HepG2 (cell line): Measurements from ENCODE around the gene P2RY12. TPM values are rescaled to one million over a fixed set of nuclear protein-coding genes. Genes with fewer than 3 reads are reported as not detected.

Experiments used
- ATAC-seq: fragments of 200-7000 bp; cut with Tn5 transposase; 3 replicates; pipeline ENCODE4 v1.9.1; 2020; ENCODE audit warnings: mild to moderate bottlenecking, moderate library complexity
- BruUV-seq: library from RNA; stranded (reverse); fragments of 400-500 nt; replicated peaks from 2 replicates; lab custom pipeline; 2021; lab: Mats Ljungman, UMichigan
- CTCF ChIA-PET: fragments of 300-600 bp; formaldehyde crosslinking; extraction: SDS; loops from one replicate; lab custom pipeline; 2021; ENCODE audit warnings: low total read pairs, inconsistent platforms, low intra/inter-chr PET ratio; lab: Yijun Ruan, JAX
- POLR2A ChIA-PET: fragments of 350-600 bp; sonication (Branson Sonifier 250); formaldehyde crosslinking; loops from one replicate; lab custom pipeline; 2020; ENCODE audit warnings: antibody characterized with exemption, inconsistent platforms; lab: Yijun Ruan, JAX
- DNase-seq: peaks from one replicate; pipeline ENCODE4 v3.0.0-alpha.2; 2015; ENCODE audit warnings: low spot score
- FAIRE-seq: peaks from 3 replicates; lab custom pipeline; 2011; peaks lifted over from hg19 to GRCh38; lab: Jason Lieb, UNC
- H2AFZ ChIP-seq: one replicate; pipeline ENCODE4 v1.6.1; 2011; ENCODE audit warnings: low read length, inconsistent platforms
- H3K27ac ChIP-seq: fragments of 300-600 bp; 3 replicates; pipeline ENCODE4 v1.8.0; 2011; ENCODE audit warnings: mixed run types, mild to moderate bottlenecking, mixed read lengths, low read length, inconsistent platforms; ENCODE audit not compliant: insufficient read depth; ENCODE audit errors: extremely low read length
- H3K27me3 ChIP-seq, 2 experiments: fragments of 200-600 bp in 1 of 2; 2 replicates in 1 of 2; 3 replicates in 1 of 2; pipeline versions ENCODE4 v1.6.0 to v1.8.0; 2011; ENCODE audit warnings: low read length in 2 of 2, mild to moderate bottlenecking in 2 of 2, moderate library complexity in 2 of 2, inconsistent platforms in 1 of 2; ENCODE audit not compliant: insufficient read depth in 2 of 2, control insufficient read depth in 1 of 2
- H3K36me3 ChIP-seq, 2 experiments: fragments of 200-600 bp in 1 of 2; replicated peaks in 1 of 2; 2 replicates in 1 of 2; 3 replicates in 1 of 2; pipeline versions ENCODE4 v1.5.1 to v1.8.0; 2011; ENCODE audit warnings: low read length in 2 of 2, inconsistent platforms in 1 of 2; ENCODE audit not compliant: insufficient read depth in 2 of 2, control insufficient read depth in 1 of 2
- H3K4me1 ChIP-seq: 2 replicates; pipeline ENCODE4 v1.5.1; 2012; ENCODE audit warnings: low read length, inconsistent platforms; ENCODE audit not compliant: insufficient read depth
- H3K4me2 ChIP-seq: 2 replicates; pipeline ENCODE4 v1.6.0; 2011; ENCODE audit warnings: low read depth, low read length, inconsistent platforms
- H3K4me3 ChIP-seq, 3 experiments: fragments of 200-600 bp in 1 of 3; sonication (generic), shearing (Covaris generic) in 1 of 3; replicated peaks in 1 of 3; 2 replicates each; pipeline ENCODE4 v1.5.1; 2011 to 2016; ENCODE audit warnings: low read length in 3 of 3, inconsistent platforms in 2 of 3, low read depth in 2 of 3, mild to moderate bottlenecking in 2 of 3, control low read depth in 1 of 3, mixed read lengths in 1 of 3; ENCODE audit not compliant: insufficient read depth in 1 of 3
- H3K79me2 ChIP-seq: one replicate; pipeline ENCODE4 v1.6.1; 2011; ENCODE audit warnings: low read length, inconsistent platforms; ENCODE audit not compliant: insufficient read depth
- H3K9ac ChIP-seq: 2 replicates; pipeline ENCODE4 v1.6.0; 2011; ENCODE audit warnings: mild to moderate bottlenecking, low read depth, low read length, inconsistent platforms; ENCODE audit not compliant: insufficient read depth
- H3K9me3 ChIP-seq: 2 replicates; pipeline ENCODE4 v1.5.1; 2012; ENCODE audit warnings: mild to moderate bottlenecking, low read length
- H4K20me1 ChIP-seq: 2 replicates; pipeline ENCODE4 v1.6.0; 2011; ENCODE audit warnings: inconsistent platforms, mild to moderate bottlenecking, low read length, moderate library complexity; ENCODE audit not compliant: insufficient read depth
- ATF3 ChIP-seq: sonication (generic); formaldehyde crosslinking; IDR thresholded peaks from 2 replicates; pipeline ENCODE4 v1.4.0; 2020; ENCODE audit warnings: missing genetic modification reagents
- ELF1 ChIP-seq: sonication (generic); formaldehyde crosslinking; IDR thresholded peaks from 2 replicates; pipeline ENCODE4 v1.4.0; 2020; ENCODE audit warnings: missing genetic modification reagents
- IKZF5 ChIP-seq: IDR thresholded peaks from 2 replicates; pipeline ENCODE4 v1.6.1; 2018; ENCODE audit warnings: missing genetic modification reagents, mild to moderate bottlenecking, missing compliant biosample characterization
- KLF16 ChIP-seq, 2 experiments: sonication (generic) in 1 of 2; formaldehyde crosslinking in 1 of 2; IDR thresholded peaks; 2 replicates each; pipeline versions ENCODE4 v1.6.1 to v1.8.0; 2016 to 2023; ENCODE audit warnings: missing genetic modification reagents in 2 of 2, missing compliant biosample characterization in 1 of 2
- ZBTB26 ChIP-seq: IDR thresholded peaks from 2 replicates; pipeline ENCODE4 v1.6.1; 2016; ENCODE audit warnings: missing compliant biosample characterization, missing genetic modification reagents, borderline replicate concordance
- ZBTB4 ChIP-seq: sonication (generic); formaldehyde crosslinking; IDR thresholded peaks from 2 replicates; pipeline ENCODE4 v1.4.0; 2020; ENCODE audit warnings: missing genetic modification reagents, mild to moderate bottlenecking, borderline replicate concordance
- ZNF260 ChIP-seq: sonication (generic); formaldehyde crosslinking; IDR thresholded peaks from 2 replicates; pipeline ENCODE4 v1.4.0; 2020; ENCODE audit warnings: missing genetic modification reagents, low read depth, mild to moderate bottlenecking, borderline replicate concordance
- ZNF460 ChIP-seq: sonication (generic); formaldehyde crosslinking; IDR thresholded peaks from 2 replicates; pipeline ENCODE4 v1.5.1; 2020; ENCODE audit warnings: missing genetic modification reagents, mild to moderate bottlenecking, borderline replicate concordance
- ZNF781 ChIP-seq: sonication (generic); formaldehyde crosslinking; IDR thresholded peaks from 2 replicates; pipeline ENCODE4 v1.5.1; 2020; ENCODE audit warnings: borderline replicate concordance, mild to moderate bottlenecking, missing genetic modification reagents; ENCODE audit errors: not compliant biosample characterization
- ZNF782 ChIP-seq: sonication (generic); formaldehyde crosslinking; IDR thresholded peaks from 2 replicates; pipeline ENCODE4 v1.4.0; 2020; ENCODE audit warnings: missing genetic modification reagents, mild to moderate bottlenecking, borderline replicate concordance
- whole genome bisulfite sequencing: methylation state at CpG from one replicate; pipeline ENCODE4 v1.1.6; 2017; ENCODE audit warnings: low lambda C conversion rate; 5-methylcytosine and 5-hydroxymethylcytosine counted together
- in situ Hi-C: cut with HindIII; loops from 2 replicates; pipeline ENCODE4 v1.10.0; 2017; ENCODE audit warnings: low pct_unique_long_range_greater_than_20kb; ENCODE audit not compliant: extremely low pct_ligation_motif_present
- intact Hi-C: fragments of 100-400 bp; cut with micrococcal nuclease; formaldehyde crosslinking; loops from one replicate; pipeline ENCODE4 v1.10.0; 2022; ENCODE audit not compliant: unreplicated experiment
- polyA plus RNA-seq, 8 experiments: library from polyadenylated mRNA; depleted of rRNA in 3 of 8; stranded (reverse) in 7 of 8; unstranded in 1 of 8; fragments of >200 nt; fragmentation: Illumina TruSeq in 4 of 8; extraction: Trizol in 4 of 8; gene quantifications; 2 replicates each; pipeline versions ENCODE4 v1.2.1 to v1.2.3, GENCODE V29; 2011 to 2016; ENCODE audit warnings: low read depth in 4 of 8, missing spikeins in 1 of 8, mixed read lengths in 1 of 8; ENCODE audit not compliant: insufficient read depth in 1 of 8
- total RNA-seq, 5 experiments: library from RNA; depleted of rRNA; stranded (reverse); fragments of >200 nt; fragmentation: Illumina TruSeq; extraction: Trizol; gene quantifications; 2 replicates each; pipeline ENCODE4 v1.2.3, GENCODE V29; 2016; ENCODE audit warnings: low read depth in 1 of 5
- TF ChIP-seq, protein P1 (sequence below): sonication (generic); formaldehyde crosslinking; IDR thresholded peaks from 2 replicates; pipeline ENCODE4 v1.5.0; 2020; ENCODE audit warnings: mild to moderate bottlenecking, missing genetic modification reagents, moderate library complexity
- TF ChIP-seq, protein P2 (sequence below): sonication (generic); formaldehyde crosslinking; IDR thresholded peaks from 2 replicates; pipeline ENCODE4 v1.5.0; 2020; ENCODE audit warnings: missing genetic modification reagents, mild to moderate bottlenecking, borderline replicate concordance

P2RY12 gene
- total and polyA plus RNA-seq, 2 of the 13 experiments (the other 11 are each of a cell fraction or from before 2014, with no cell fraction given), result not detected

DNA sequence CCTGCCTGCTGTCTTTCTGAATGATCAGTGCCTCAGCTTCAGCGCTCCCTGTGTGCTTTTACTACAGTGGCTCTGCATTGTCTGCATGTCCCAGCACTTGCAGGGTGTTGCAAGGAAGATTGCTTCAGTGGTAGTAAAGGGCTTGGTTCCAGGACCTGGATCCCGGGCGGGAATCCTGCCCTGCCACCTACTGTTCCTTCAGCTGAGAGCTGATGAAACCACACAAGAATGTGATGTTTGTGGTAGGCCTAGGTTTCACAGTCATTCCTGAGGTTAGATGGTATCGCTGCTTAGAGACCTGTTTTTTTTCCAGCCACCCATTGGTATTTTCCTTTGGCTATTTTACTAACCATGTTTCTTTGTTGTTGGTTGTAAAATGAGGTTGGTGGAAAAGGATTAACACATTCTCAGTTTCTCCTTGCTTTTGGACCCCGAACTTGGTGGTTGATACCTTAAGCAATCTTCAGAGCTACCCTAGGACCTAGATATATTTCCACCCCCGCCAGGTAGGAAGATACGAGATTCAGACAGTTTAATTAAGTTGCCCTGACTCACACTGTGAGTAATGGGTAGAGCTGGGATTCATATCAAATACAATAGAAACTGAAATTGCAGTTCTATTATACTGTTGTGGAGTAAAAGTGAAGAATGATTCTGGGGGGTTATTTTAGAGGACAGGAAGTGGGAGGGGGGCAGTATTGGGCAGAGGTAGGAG lies 79.3 kb downstream of the P2RY12 start (continued):
- TF ChIP-seq ATF3 (CRISPR knock-in tag) (peak; percentile 90), ZNF782 (CRISPR knock-in tag) (no peak), ZNF781 (no peak)
- TF ChIP-seq, protein P1, sequence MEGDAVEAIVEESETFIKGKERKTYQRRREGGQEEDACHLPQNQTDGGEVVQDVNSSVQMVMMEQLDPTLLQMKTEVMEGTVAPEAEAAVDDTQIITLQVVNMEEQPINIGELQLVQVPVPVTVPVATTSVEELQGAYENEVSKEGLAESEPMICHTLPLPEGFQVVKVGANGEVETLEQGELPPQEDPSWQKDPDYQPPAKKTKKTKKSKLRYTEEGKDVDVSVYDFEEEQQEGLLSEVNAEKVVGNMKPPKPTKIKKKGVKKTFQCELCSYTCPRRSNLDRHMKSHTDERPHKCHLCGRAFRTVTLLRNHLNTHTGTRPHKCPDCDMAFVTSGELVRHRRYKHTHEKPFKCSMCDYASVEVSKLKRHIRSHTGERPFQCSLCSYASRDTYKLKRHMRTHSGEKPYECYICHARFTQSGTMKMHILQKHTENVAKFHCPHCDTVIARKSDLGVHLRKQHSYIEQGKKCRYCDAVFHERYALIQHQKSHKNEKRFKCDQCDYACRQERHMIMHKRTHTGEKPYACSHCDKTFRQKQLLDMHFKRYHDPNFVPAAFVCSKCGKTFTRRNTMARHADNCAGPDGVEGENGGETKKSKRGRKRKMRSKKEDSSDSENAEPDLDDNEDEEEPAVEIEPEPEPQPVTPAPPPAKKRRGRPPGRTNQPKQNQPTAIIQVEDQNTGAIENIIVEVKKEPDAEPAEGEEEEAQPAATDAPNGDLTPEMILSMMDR (CRISPR knock-in tag), result peak; percentile 63

DNA sequence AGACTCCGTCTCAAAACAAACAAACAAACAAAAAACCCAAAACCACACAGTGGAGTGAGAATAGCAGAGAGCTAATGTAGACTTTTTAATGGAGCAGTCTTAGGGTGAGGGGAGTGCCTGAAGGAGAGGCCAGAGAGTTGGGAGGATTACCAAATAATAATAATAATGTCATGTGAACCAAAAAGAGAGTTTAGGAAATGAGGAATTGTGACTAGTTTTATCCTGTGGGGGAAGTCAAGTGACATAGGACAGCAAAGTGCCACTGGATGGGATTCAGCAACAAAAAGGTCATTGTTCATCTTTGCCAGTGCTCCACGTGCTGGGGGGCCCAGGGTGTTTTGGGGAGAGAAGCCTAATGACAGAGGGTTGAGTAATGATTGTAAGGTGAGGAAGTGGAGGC lies 80.8 kb downstream of the P2RY12 start:
- Histone ChIP-seq H3K4me2 (no peak overlapping the region), H2AFZ (no peak overlapping the region), H3K9me3 (no peaks in the 10 kb centered on the region), H3K27ac (no peak overlapping the region), H3K4me1 (peaks cover 10% of the 10 kb centered on the region), H3K27me3 (no peaks in the 10 kb centered on the region), H3K9ac (no peak overlapping the region), H3K36me3 (no peaks in the 10 kb centered on the region), H3K79me2 (no peaks in the 10 kb centered on the region), H3K4me3 (no peak overlapping the region), H4K20me1 (no peaks in the 10 kb centered on the region)
- DNase-seq (no peak), ATAC-seq (no peak), FAIRE-seq (no peak)
- 10% methylated on average over 2 of the region's 2 CpGs for WGBS
- ChIA-PET POLR2A (no interaction called here), CTCF (no interaction called here)
- in situ Hi-C loops, result no loop called here
- BruUV-seq, result no TSS peak
- intact Hi-C loops, result no loop called here
- TF ChIP-seq ELF1 (CRISPR knock-in tag) (no peak), IKZF5 (no peak), ZBTB4 (CRISPR knock-in tag) (no peak), KLF16 (CRISPR knock-in tag; IDR thresholded peaks at IDR 0.05) (no peak), ZNF460 (no peak), ZBTB26 (no peak), ZNF260 (CRISPR knock-in tag) (no peak)
- TF ChIP-seq, protein P2, sequence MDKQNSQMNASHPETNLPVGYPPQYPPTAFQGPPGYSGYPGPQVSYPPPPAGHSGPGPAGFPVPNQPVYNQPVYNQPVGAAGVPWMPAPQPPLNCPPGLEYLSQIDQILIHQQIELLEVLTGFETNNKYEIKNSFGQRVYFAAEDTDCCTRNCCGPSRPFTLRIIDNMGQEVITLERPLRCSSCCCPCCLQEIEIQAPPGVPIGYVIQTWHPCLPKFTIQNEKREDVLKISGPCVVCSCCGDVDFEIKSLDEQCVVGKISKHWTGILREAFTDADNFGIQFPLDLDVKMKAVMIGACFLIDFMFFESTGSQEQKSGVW, result no peak
